H1 (cell line): Measurements from ENCODE around the gene MUC5B. TPM values are rescaled to one million over a fixed set of nuclear protein-coding genes. Genes with fewer than 3 reads are reported as not detected.

Source experiments
- CEBPB ChIP-seq: IDR thresholded peaks from 2 replicates; pipeline ENCODE4 v1.6.1; 2012; ENCODE audit warnings: low read depth, low read length
- PHF8 ChIP-seq: fragments of 200-600 bp; sonication (generic); conservative IDR thresholded peaks from 2 replicates; pipeline ENCODE4 v1.7.1; 2012; ENCODE audit warnings: low read depth, mild to moderate bottlenecking, inconsistent platforms, low read length, moderate library complexity
- SRF ChIP-seq: IDR thresholded peaks from 2 replicates; pipeline ENCODE4 v1.6.1; 2011; ENCODE audit warnings: mild to moderate bottlenecking, low read depth, low read length, moderate library complexity
- polyA plus RNA-seq, 7 experiments: library from polyadenylated mRNA; depleted of rRNA in 3 of 7; stranded (reverse) in 5 of 7; unstranded in 2 of 7; fragments of >200 nt in 5 of 7; fragments of 200-250 nt in 2 of 7; gene quantifications; 1 replicate in 5 of 7; 2 replicates in 1 of 7; 4 replicates in 1 of 7; pipeline versions ENCODE4 v1.2.1 to v1.2.3, GENCODE V29; 2011 to 2013; ENCODE audit warnings: missing spikeins in 2 of 7, mixed read lengths in 2 of 7
- total RNA-seq: library from RNA; stranded (reverse); fragmentation: NEBNext Ultra II Directional; extraction: Animal tissue kit (Norgen Biotek cat#: 25700); gene quantifications from 2 replicates; pipeline ENCODE4 v1.2.1, GENCODE V29; 2021
- TF ChIP-seq, protein P1 (sequence below): IDR thresholded peaks from 2 replicates; pipeline ENCODE4 v1.6.1; 2011; ENCODE audit warnings: low read depth, mild to moderate bottlenecking, low read length; ENCODE audit not compliant: insufficient read depth

MUC5B gene
- total and polyA plus RNA-seq, 2 of the 8 experiments (the other 6 are each of a cell fraction or from before 2014, with no cell fraction given): 0.02 to 0.03 TPM

DNA sequence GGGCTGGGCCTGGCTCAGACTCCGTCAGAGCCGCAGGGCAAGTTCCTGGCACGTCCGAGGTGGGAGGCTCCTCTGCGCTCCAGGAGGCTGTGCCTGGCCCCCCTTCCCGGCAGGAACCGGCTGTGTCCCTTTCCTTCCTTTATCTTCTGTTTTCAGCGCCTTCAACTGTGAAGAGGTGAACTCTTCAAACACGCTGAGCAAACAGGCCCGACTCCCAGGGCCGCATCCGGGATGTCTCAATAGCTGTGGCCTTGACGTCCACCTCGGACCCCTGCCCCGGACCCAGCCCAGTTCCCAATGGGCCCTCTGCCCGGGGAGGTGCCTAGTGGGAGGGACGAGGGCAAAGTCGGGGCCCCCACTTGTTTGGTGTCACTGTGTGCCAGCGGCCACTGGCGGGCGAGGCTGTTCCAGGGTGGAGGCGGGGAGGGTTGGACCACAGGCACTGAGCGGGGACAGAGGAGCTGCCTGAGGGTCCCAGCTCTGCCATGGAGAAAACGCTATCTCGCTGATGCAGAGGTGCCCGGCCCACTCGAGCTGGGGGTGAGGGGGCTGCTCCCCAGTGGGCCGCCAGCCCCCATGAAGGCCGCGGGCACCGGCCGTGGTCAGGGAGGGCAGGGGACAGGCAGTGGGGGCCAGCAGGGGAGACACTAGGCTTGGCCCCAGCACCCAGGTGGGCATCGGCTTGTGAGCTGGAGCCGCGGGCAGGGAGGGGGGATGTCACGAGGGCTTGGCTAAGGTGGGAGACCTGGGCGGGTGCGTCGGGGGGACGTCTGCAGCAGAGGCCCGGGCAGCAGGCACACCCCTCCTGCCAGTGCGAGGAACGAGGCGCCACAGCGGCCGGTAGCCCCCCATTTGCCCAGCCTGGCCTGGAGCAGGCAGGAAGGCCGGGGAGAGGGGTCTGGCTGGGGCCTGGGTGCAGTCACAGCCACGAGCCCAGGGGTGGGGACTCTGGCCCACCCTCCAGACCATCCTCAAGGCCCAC, 2.7 kb upstream of the MUC5B start (continued):
- TF ChIP-seq, protein P1, sequence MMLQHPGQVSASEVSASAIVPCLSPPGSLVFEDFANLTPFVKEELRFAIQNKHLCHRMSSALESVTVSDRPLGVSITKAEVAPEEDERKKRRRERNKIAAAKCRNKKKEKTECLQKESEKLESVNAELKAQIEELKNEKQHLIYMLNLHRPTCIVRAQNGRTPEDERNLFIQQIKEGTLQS: no peak
- TF ChIP-seq PHF8 (no peak), SRF (no peak), CEBPB (no peak)
